Measurements from ENCODE around the gene KIAA0930. TPM values are rescaled to one million over a fixed set of nuclear protein-coding genes. Genes with fewer than 3 reads are reported as not detected.

KIAA0930 gene
- total RNA-seq, 2 donors from 2014 or later, result 13.0 to 20.4 TPM

DNA sequence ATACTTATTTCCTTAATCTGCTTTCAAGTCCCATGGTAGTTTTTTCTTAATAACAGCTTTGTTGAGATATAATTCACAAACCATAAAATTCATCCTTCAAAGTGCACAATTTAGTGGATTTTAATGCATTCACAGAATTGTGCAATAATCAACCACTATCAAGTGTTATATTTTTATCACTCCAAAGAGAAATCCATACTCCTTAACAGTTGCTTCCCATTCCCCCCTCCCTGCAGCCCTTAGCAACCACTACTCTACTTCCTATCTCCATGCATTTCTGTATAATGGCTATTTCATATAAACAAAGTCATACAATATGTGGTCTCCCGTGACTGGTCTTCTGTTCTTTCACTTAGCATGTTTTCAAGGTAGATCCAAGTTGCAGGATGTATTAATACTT, 95.8 kb downstream of the KIAA0930 start:
- no peaks in the 10 kb centered on the region for H3K4me1 ChIP-seq
- H3K36me3 ChIP-seq, result no peaks in the 10 kb centered on the region
- no peak overlapping the region for H3K4me3 ChIP-seq
- H3K9me3 ChIP-seq, result peaks cover 0 to 7% of the 10 kb centered on the region in 2 donors
- no peaks in the 10 kb centered on the region for H3K27me3 ChIP-seq
- no peak for DNase-seq (ENCODE audit: low spot score)
- TF ChIP-seq, protein P1, sequence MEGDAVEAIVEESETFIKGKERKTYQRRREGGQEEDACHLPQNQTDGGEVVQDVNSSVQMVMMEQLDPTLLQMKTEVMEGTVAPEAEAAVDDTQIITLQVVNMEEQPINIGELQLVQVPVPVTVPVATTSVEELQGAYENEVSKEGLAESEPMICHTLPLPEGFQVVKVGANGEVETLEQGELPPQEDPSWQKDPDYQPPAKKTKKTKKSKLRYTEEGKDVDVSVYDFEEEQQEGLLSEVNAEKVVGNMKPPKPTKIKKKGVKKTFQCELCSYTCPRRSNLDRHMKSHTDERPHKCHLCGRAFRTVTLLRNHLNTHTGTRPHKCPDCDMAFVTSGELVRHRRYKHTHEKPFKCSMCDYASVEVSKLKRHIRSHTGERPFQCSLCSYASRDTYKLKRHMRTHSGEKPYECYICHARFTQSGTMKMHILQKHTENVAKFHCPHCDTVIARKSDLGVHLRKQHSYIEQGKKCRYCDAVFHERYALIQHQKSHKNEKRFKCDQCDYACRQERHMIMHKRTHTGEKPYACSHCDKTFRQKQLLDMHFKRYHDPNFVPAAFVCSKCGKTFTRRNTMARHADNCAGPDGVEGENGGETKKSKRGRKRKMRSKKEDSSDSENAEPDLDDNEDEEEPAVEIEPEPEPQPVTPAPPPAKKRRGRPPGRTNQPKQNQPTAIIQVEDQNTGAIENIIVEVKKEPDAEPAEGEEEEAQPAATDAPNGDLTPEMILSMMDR (IDR thresholded peaks at IDR 0.05), result no peak
- no peak overlapping the region for H3K27ac ChIP-seq

DNA sequence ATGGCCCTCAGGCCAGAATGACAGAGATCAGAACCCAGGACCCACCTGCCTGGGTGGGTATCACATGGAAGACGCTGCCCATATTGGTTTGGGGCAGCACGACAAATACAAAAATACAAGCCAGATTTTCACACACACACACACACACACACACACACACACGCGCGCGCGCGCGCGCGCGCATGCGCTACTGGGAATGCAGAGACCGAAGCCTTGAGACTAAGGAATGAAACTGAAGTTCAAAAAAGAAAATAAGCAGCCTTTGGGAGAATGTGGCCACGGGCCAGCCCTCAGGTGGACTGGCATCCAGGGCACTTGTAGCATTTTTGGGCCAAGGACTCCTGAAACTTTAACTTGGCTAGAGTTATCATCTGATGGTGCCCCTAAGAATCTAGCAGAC, 98.3 kb downstream of the KIAA0930 start:
- TF ChIP-seq, protein P1 (IDR thresholded peaks at IDR 0.05), result no peak
- peaks cover 0 to 7% of the 10 kb centered on the region in 2 donors for H3K9me3 ChIP-seq
- H3K36me3 ChIP-seq, result no peaks in the 10 kb centered on the region
- H3K4me3 ChIP-seq, result no peak overlapping the region
- H3K27me3 ChIP-seq, result no peaks in the 10 kb centered on the region
- no peak overlapping the region for H3K27ac ChIP-seq
- no peak for DNase-seq (ENCODE audit: low spot score)
- no peaks in the 10 kb centered on the region for H3K4me1 ChIP-seq

MicroRNA genes within 50 kb of the gene (microRNA counts, 767-probe panel; counts per million panel counts)
- microRNA hsa-miR-1249, result 0 to 31.0 counts per million in 2 donors

Small RNA genes lying within 50 kb of the gene (microRNA-seq; reads per million reads assigned to microRNA genes)
- 2.8 to 9.9 reads per million in 2 donors for gene MIR1249 (ENCODE audit: borderline number of aligned reads in 2 of 2, borderline replicate concordance in 1 of 2)

Other genes with a start within 250 kb of the KIAA0930 start
- 1 to 10 TPM; 1.4 to 2.2 TPM for gene PHF21B, start 230.9 kb downstream of the KIAA0930 start, total RNA-seq
- gene NUP50, start 77.0 kb downstream of the KIAA0930 start, total RNA-seq, result 10 to 100 TPM; 14.3 to 20.8 TPM
- not detected for gene UPK3A, start 44.1 kb upstream of the KIAA0930 start, total RNA-seq
- 10 to 100 TPM; 11.6 to 12.4 TPM for gene FAM118A, start 69.0 kb upstream of the KIAA0930 start, total RNA-seq
- not detected for gene SMC1B, start 172.7 kb upstream of the KIAA0930 start, total RNA-seq
- not detected for gene RIBC2, start 172.8 kb upstream of the KIAA0930 start, total RNA-seq

All from right atrium auricular region (tissue), 2 donors.